Caki2 (cell line): ENCODE results near the gene ELP4. TPM values are rescaled to one million over a fixed set of nuclear protein-coding genes. Genes with fewer than 3 reads are reported as not detected.

Experiments used
- DNase-seq: peaks from one replicate; pipeline ENCODE4 v3.0.0-alpha.2; 2015; ENCODE audit warnings: low read depth
- in situ Hi-C: cut with HindIII; loops from 2 replicates; pipeline ENCODE4 v1.10.0; 2016; ENCODE audit warnings: low sequenced_read_pairs, low pct_unique_long_range_greater_than_20kb, mixed read lengths
- total RNA-seq: library from RNA; depleted of rRNA; stranded (reverse); fragments of >200 nt; shearing (Covaris generic); gene quantifications from 2 replicates; pipeline ENCODE4 v1.2.3, GENCODE V29; 2014; ENCODE audit warnings: low replicate concordance

Gene ELP4
- total RNA-seq, 1 experiment from 2014 or later: 35.3 TPM

DNA sequence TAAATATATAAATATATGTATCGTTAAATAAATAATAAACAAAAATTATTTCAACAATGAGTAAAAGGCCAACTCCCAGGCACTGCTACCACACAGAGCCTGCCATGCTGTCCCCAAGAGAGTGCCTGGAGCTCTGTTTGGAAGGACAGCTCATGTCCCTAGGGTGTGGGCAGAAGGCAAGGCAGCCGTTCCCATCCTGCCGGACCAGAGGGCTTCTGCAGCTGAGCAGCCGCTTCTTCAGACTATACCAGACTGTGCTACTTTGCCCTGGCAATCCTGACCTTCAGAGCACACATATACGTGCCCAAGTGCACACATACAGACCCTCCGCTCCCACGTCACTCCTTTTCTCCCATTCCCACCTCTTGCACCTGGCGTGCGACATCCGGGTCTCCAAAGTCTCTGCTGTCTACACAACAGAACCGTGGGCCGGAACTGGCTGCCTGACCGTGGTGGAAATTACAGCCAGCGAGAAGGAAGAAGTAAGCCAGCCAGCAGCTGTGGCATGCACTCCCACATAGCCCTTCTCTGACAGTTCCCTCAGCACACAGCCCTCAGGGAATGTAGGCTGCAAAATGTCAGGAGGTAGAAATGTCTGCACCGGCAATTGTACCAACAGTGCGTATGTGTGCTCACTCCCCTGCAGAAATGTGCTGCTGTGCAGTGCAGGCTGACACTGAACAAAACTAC is 277.6 kb downstream of the ELP4 start:
- in situ Hi-C loops: no loop called here
- DNase-seq: no peak

DNA sequence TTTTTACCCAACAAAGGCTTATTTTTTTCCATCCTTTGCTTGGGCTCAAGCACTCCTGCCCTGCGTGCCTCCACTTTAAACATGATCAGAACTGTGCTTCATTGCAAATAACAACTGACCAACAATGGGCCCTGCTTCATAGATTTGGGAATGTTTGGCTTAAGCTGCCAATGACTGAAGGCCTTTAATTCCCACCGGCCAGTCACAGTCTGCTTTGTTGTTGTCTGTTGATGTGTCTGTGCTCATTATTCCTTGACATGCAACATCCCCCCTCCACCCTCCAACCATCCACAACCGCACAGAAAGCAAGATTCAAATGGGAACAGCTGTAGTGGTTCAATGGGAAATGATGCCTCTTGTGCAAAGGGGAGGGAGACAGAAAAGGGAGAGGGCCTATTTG is 278.5 kb downstream of the ELP4 start:
- in situ Hi-C loops: no loop called here
- DNase-seq: no peak

DNA sequence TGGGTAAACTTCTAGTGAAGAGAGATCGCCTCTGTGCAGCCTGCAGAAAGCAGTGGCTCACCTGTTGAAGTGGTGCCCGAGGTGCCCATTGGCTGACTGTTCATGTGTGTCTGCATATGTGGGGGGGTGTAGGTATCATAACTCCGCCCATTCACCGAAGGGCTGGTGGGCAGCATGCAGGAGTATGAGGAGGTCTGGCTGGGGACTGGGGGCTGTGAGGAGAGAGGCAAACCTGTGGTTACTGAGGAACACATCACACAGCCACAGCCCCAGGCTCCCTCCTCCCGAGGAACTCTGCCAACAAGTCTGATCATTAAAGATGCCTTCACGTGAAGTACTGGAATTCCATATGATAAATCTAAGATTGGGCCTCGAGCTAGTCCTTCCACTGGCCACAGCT is 281.1 kb downstream of the ELP4 start:
- in situ Hi-C loops: no loop called here
- DNase-seq: no peak

DNA sequence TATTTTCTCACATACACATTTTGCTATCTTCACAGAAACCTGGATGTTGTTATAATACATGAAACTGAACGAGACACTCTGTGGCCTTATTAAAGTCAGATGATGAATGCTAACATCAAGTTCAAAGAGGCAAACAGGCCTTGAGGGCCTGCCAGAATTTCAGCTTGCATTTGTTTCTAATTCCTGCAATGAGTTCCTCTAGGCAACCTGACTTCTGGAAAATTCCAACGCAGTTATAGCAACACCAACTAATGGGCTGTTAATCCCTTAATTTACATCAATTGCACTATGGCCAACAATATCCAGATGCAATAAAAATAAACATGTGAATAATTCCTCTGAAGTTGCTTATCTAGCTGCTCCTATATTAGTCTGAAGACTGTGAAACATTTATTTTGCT is 282.5 kb downstream of the ELP4 start:
- no peak for DNase-seq
- in situ Hi-C loops: no loop called here

DNA sequence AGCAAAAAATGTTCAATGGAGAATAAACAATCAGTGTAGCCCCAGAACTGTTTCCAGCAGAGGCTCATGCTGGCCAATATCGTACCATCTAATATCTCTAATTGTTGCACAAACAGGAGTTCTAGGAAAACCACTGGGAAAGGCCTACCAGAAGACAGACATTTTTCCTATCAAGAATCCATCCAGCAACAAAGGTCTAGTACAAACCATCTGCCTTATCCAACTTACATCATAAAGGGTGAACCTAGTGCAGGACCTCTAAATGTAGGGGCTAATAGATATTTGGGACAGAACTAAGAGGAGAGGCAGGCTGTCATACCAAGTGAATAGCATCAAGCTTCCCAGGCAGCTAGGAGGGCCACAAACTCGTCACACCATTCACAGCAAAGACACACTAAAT is 282.9 kb downstream of the ELP4 start:
- DNase-seq: no peak
- in situ Hi-C loops: no loop called here

DNA sequence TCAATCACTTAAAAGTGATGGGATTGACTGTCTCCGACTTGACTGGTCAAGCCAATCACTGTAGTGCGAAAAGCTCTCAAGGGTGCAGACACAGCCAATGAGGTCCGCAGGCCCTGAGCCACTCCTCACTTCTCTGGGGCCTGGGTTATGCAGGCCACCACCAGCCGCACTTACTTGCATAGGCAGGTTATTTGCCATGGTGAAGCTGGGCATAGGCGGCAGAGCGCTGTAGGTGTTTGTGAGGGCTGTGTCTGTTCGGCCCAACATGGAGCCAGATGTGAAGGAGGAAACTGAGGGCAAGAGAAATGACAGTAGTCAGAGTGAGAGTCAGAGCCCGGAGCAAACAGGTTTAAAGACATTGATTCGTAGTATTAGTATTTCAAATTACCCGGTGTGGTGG is 283.7 kb downstream of the ELP4 start:
- in situ Hi-C loops: no loop called here
- DNase-seq: no peak

DNA sequence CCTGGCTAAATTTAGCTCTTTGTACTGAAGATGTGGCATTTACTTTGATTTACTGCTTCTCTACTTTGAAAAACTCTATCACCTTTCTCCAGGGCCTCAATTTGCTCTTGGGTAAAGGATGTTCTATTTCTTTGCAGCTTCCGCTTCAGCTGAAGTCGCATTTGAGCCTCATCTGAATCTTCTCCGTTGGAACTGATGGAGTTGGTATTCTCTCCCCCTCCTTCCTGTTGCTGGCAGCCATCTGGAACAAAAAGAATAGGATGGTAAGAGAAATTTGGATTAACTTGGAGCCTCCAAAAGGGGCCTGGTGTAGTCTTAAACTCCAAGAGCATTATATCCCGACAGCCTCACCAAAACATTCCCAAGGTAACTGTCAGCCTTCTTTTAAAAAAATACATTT is 285.0 kb downstream of the ELP4 start:
- DNase-seq: no peak
- in situ Hi-C loops: no loop called here

DNA sequence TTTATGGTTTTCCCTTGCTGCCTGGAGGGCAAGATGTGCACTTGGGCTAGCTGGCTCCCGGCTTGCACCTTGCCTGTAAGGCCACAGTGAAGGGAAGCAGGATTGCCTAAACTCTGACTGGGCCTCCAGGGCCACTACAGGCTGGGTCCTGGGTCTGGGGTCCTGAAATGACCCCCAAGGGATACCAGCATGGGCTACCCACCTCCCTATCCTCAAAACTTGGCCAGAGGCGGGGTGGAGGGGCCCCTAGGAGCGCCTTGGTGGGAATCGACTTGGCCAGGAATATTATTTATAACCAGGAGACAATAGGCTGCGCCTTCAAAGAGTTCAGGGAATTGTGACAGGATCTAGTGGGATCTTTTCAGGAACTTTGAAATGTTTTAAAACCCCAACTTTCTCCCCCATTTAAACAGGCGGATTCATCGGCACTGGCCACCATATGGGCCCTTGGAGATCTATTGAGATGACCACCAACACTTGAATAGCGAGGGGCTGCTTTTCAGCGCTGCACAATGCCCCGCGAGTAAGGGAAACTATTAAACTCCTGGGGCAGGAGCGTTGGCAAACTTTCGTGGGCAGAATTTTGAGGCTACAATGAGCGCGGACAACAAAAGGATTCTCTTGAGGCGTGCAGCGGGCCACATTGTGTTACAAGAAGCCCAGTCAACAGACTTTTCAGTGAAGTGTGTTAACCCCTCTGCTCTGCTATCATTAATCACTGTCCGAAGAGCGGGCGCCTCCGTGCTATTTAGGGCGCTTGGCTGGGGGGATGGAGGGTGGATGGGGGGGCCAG is 286.3 kb downstream of the ELP4 start:
- in situ Hi-C loops: no loop called here
- no peak for DNase-seq

DNA sequence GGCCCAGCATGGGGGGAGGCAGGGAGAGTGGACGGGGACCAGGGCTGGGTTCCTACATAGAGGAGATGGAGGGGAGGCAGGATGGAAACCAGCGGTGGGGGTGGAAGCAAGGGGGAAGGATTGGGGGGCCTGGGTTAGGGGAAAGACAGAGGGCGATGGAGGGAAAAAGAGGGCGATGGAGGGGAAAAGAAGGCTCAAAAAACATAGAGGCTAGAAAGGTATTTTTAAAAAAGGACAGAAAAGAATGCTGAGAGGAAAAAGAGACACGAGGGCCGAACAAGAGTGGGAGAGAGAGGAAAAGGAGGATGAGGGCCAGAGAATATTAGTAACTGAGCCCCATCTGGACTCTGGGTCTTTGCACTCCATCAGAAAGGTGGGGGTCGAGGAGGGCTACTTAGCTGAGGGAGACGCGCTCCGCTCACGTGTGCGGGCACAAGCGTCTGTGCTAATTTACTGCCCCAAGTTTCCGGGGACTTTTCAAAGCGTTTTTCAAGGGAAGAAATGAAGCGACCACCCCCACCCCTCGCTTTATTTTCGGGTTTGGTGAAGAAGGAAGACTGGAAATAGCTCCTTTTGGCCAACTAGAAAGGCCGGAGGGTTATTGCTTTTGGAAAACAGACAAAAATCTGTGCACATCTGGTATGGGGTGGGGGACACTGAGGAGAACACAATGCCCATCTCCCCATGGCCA is 287.1 kb downstream of the ELP4 start:
- DNase-seq: no peak
- in situ Hi-C loops: no loop called here

DNA sequence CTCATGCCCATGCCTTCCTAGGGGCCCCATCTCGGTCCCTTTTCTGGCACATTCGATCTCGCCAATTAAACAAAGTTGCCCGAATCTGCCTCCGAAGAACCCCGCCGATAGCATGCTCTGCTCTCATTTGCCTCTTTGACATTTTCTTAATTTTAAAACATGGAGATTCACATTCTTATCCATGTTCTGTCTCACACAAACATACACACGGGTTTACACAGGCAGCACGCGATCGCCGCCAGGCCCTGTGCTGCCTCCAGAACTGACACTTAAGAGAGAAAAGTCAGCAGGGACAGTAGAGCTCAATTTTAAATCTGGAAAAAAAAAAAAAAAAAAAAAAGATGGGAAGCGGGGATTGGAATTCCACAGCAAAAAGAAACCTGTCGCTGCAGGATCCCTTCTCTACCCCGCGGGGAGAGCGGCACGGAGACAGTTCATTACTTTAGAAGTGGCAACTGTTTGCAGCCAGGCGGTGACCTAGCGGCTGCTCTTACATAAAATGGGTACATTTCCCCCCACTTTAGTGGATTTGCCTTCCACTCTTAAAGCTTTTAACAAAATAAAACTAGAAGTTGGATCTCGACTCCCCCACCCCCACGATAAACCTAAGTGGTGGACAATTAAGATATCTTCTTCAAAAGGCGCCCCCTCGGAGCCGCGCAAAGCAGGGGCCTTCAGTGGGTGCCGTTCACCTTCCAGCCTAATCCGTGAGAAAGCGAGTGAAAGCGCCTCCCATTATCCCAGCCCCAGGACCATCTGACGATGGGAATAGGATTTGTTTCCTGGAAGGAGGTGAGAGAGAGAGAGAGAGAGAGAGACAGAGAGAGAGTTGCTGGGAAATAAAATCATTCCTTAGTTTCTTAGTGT is 287.9 kb downstream of the ELP4 start:
- in situ Hi-C loops: no loop called here

DNA sequence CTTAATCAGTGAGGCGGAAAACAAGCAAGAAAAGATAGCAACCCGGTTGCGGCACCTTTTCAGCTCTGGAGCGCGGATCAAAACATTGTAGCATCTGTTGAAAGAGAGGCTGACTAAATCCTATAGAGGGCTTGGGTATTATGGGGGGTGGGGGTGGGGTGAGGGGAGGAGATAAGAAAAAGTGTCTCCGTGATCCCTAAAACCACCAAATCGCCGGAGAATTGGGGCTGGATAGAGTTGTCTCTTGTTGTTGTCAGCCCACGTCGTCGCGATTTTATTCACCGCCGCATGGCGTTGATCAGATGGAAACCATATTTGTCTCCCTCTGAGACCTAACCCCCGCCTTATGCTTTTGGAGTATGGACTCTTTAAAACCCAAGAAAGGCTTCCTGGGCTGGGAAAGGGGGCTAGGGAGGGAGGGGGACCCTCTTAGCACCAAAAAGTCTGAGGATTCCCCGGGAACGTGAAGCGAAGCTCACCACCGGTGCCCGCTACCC is 288.5 kb downstream of the ELP4 start:
- in situ Hi-C loops: no loop called here

More for the DNA sequence above, 287.9 kb downstream of the ELP4 start:
- DNase-seq: no peak

DNA sequence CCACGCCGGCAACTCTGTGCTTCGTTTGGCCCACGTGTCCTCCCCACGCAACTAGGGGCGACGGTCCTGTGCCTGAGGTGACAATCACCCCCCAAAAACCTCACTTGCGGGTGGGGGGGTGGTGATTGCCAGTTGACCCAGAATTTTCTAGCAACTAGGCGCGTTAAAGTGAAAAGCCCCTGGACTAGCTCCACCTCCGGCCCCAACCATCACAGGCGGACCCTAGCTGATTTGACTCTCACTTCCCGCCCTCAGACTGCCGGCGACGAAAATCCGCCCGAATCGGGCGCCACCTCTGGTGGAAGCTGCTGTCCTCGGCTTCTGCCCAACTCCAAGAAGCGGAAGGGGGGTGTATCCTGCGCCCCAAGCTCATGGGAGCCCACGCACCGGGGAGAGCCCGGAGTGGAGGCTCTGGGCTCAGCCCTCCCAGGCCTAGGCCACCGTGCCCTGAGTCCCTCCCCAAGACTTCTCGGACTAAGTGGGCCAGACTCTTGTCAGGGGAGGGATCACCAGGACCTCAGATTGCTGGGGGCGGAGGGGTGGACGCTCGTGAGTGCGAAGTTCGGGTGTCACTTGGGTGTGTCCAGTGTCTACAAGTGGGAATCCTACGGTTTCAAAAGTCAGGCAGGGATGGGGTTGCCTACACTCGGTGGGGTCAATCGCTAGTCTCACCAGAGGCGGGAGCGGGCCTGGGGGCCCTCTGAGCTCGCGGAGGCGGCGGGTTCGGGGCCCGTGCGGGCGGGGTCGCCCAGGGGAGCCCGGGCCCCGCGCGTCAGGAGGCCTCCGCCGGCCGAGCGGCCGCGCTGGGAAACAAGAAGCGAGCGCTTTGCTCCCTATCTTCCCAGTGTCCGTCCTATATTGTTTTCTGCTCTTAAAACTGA is 289.2 kb downstream of the ELP4 start:
- DNase-seq: no peak
- in situ Hi-C loops: no loop called here

More for the DNA sequence above, 288.5 kb downstream of the ELP4 start:
- no peak for DNase-seq

DNA sequence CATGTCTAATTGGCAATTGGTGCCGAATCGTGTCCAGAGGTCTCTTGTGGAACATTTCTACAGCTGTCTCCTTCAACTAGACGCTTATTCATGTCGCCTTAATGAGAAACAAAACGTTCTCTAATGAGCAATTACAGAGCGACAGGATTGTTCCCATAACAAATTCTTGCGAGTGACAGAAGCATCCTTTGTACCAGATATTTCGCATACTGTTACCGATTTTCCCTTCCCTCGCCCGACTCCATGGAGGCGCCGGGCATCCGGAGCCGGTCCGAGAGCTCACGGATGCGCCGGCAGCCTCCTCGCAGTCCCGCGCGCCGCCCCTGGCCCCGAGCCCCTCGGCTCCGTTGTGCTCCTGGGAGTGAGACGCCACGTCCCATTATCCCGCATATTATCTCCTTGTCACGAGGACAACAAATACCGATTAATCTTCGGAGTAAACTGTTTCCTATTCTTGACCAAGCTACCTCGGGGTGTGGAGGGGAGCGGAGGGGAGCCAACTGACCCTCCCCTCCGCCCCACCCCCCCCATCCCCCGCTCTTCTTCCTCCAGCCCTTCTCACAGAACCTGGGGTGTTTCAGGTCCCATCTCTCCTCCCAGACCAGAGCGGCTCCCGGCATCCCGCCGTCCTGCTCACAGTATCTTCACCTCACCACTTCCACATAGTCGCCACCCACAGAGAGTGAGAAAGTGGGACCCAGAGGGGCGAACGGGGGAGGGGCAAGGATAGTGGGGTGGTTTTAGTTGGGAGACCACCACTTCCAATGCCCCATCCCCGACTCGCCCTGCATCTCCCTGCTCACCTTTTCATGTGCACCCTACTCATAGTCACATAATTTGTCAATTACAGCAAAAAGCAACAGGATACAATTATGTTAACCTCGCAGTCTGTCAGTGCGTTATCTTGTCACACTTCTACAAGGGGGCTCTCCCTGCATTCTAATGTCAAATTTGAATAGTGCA is 290.1 kb downstream of the ELP4 start:
- in situ Hi-C loops: no loop called here

DNA sequence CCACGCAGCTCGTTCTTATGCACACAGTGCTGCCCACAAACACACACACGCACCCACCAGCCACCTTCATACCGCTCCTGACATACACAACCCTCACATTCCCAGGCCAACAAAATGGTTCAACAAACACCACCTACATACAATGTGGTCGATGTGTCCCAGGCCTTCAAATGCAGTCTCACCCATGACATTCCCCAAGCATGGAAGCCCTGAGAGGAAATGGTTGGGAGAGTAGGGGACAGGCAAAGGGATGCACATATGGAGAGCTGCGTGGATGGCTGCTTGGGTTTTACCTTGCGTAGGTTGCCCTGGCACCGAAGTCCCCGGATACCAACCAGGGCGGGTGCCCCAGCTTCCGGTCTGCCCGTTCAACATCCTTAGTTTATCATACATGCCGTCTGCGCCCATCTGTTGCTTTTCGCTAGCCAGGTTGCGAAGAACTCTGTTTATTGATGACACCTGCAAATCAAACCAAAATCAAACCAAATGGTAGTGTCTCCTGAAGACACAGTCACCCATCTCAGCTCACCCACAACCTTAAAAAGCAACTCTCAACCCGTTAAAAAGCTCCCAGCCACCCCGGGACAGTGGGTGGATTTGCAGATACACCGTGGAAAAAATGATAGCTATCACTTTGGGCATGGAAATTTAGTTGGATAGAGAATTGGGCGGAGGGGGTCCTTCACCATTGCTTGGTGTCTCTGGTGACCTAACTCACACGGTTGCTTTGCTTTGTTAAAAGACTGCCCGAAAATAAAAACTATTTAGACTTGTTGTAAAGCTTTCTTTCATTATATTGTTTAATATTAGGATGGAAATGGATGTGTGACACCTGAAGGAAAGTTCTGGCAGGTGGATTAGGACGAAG is 291.1 kb downstream of the ELP4 start:
- in situ Hi-C loops: no loop called here
- DNase-seq: no peak

More for the DNA sequence above, 290.1 kb downstream of the ELP4 start:
- no peak for DNase-seq

DNA sequence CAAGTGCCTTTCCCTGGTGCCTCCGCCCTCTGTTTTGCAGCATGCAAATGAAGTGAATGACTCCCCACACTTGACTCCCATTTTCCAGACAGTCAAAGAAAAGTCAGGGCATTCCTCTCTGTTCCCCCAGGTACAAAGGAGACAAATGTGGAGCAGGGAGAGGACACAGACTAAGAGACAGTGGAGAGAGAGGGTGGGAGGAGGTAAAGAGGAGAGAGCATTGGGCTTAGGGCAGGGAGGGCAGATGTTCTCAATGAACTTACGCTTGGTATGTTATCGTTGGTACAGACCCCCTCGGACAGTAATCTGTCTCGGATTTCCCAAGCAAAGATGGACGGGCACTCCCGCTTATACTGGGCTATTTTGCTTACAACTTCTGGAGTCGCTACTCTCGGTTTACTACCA is 291.7 kb downstream of the ELP4 start:
- in situ Hi-C loops: no loop called here
- no peak for DNase-seq
